LoVo (cell line): ENCODE measurements around the gene CNKSR3.
"Not testable (repeated sequence)": the region's sequence is repeated elsewhere in the genome, so short reads cannot be mapped to it uniquely, and the experiment has no call there.

ENCODE experiments used
- DNase-seq: peaks from one replicate; pipeline ENCODE4 v3.0.0-alpha.2; 2016; ENCODE audit warnings: low spot score

CNKSR3 gene

GRCh38 chr6:154510144-154510905 lies at the start of gene CNKSR3:
CNKSR3 (minus strand) TSS chr6:154510685; CDS start chr6:154510114, 571 bp downstream.
- peak; percentile 71 for DNase-seq

- DNase-seq: no peak
Measured at GRCh38 chr6:154558984-154559383, 48.5 kb upstream of the CNKSR3 start.

- DNase-seq: no peak
Measured at GRCh38 chr6:154558513-154558912, 48.0 kb upstream of the CNKSR3 start.

GRCh38 chr6:154555073-154555677 lies 44.7 kb upstream of the CNKSR3 start:
- peak; percentile 80 for DNase-seq

GRCh38 chr6:154554491-154554890 lies 44.0 kb upstream of the CNKSR3 start:
- DNase-seq: no peak

- no peak for DNase-seq
Measured at GRCh38 chr6:154550779-154551178, 40.3 kb upstream of the CNKSR3 start.

- DNase-seq: no peak
Measured at GRCh38 chr6:154549179-154549578, 38.7 kb upstream of the CNKSR3 start.

- DNase-seq: no peak
Measured at GRCh38 chr6:154548130-154548830, 37.8 kb upstream of the CNKSR3 start.

GRCh38 chr6:154543628-154544027 lies 33.1 kb upstream of the CNKSR3 start:
- no peak for DNase-seq

GRCh38 chr6:154542747-154543146 lies 32.3 kb upstream of the CNKSR3 start:
- DNase-seq: no peak

- not testable (repeated sequence) for DNase-seq
Measured at GRCh38 chr6:154541837-154542236, 31.4 kb upstream of the CNKSR3 start.

GRCh38 chr6:154539593-154540269 lies 29.2 kb upstream of the CNKSR3 start:
- DNase-seq: no peak

- no peak for DNase-seq
Measured at GRCh38 chr6:154538640-154539191, 28.2 kb upstream of the CNKSR3 start.

- DNase-seq: no peak
Measured at GRCh38 chr6:154537511-154538325, 27.2 kb upstream of the CNKSR3 start.

GRCh38 chr6:154536999-154537398 lies 26.5 kb upstream of the CNKSR3 start:
- no peak for DNase-seq

GRCh38 chr6:154536255-154536654 lies 25.8 kb upstream of the CNKSR3 start:
- no peak for DNase-seq

- no peak for DNase-seq
Measured at GRCh38 chr6:154535851-154536250, 25.4 kb upstream of the CNKSR3 start.

- no peak for DNase-seq
Measured at GRCh38 chr6:154535147-154535546, 24.7 kb upstream of the CNKSR3 start.

GRCh38 chr6:154534531-154534930 lies 24.0 kb upstream of the CNKSR3 start:
- no peak for DNase-seq

GRCh38 chr6:154532426-154532825 lies 21.9 kb upstream of the CNKSR3 start:
- DNase-seq: no peak

GRCh38 chr6:154529957-154530356 lies 19.5 kb upstream of the CNKSR3 start:
- no peak for DNase-seq
